Suprapubic skin (tissue), 4 donors: Measurements from ENCODE around the gene MYL12B. TPM values are rescaled to one million over a fixed set of nuclear protein-coding genes. Genes with fewer than 3 reads are reported as not detected.

Experiments
- DNase-seq, 2 donors: peaks; one replicate each; pipeline ENCODE4 v3.0.0-alpha.2; 2019; ENCODE audit warnings: low spot score in 2 of 2
- H3K27ac ChIP-seq: fragments of 200-600 bp; sonication (generic); one replicate; pipeline ENCODE4 v1.5.1; 2019
- H3K27me3 ChIP-seq: fragments of 200-600 bp; sonication (generic); one replicate; pipeline ENCODE4 v1.5.1; 2019
- H3K36me3 ChIP-seq: fragments of 200-600 bp; sonication (generic); one replicate; pipeline ENCODE4 v1.5.1; 2019
- H3K4me1 ChIP-seq: fragments of 200-600 bp; sonication (generic); one replicate; pipeline ENCODE4 v1.5.1; 2019
- H3K4me3 ChIP-seq: fragments of 200-600 bp; sonication (generic); one replicate; pipeline ENCODE4 v1.5.1; 2019; ENCODE audit warnings: mild to moderate bottlenecking
- H3K9me3 ChIP-seq: fragments of 200-600 bp; sonication (generic); one replicate; pipeline ENCODE4 v1.5.1; 2019
- CTCF ChIP-seq, 2 donors: fragments of 200-600 bp in 1 of 2; fragments of 450-650 bp in 1 of 2; sonication (generic) in 1 of 2; IDR thresholded peaks; one replicate each; pipeline ENCODE4 v1.5.1; 2016 to 2019; ENCODE audit warnings: antibody characterized with exemption in 2 of 2, mild to moderate bottlenecking in 1 of 2, moderate library complexity in 1 of 2
- EP300 ChIP-seq: sonication (generic); formaldehyde crosslinking; IDR thresholded peaks from one replicate; pipeline ENCODE4 v1.6.1; 2017; ENCODE audit warnings: antibody characterized with exemption
- POLR2A ChIP-seq, 2 donors: fragments of 450-650 bp; IDR thresholded peaks; one replicate each; pipeline ENCODE4 v1.6.1; 2017; ENCODE audit warnings: antibody characterized with exemption in 2 of 2, mild to moderate bottlenecking in 2 of 2, moderate library complexity in 2 of 2
- POLR2AphosphoS5 ChIP-seq, 3 donors: sonication (generic); formaldehyde crosslinking; IDR thresholded peaks; one replicate each; pipeline ENCODE4 v1.6.1; 2017; ENCODE audit warnings: antibody characterized with exemption in 3 of 3
- WGBS: methylation state at CpG from one replicate; pipeline ENCODE4 v1.1.5; 2018; 5-methylcytosine and 5-hydroxymethylcytosine counted together
- total RNA-seq, 4 donors: library from RNA; depleted of rRNA; stranded (reverse); fragments of >200 nt; gene quantifications; one replicate each; pipeline ENCODE4 v1.1.0, GENCODE V29; 2016

MYL12B gene
- total RNA-seq, 4 donors from 2014 or later, result 182 to 333 (median 295) TPM

- no peaks in the 10 kb centered on the region for H3K36me3 ChIP-seq
- H3K9me3 ChIP-seq, result no peaks in the 10 kb centered on the region
- DNase-seq, result peak; percentile 98
- H3K4me1 ChIP-seq, result peaks cover 54% of the 10 kb centered on the region
- H3K4me3 ChIP-seq, result peak within 1 kb of the TSS; percentile 71
- H3K27ac ChIP-seq, result peak within 1 kb of the TSS; percentile 97
- no peak for TF ChIP-seq EP300
- peak in 1 of 2 donors; percentile 86 for TF ChIP-seq POLR2A (IDR thresholded peaks at IDR 0.05)
- no peak for TF ChIP-seq CTCF (IDR thresholded peaks at IDR 0.05)
- peak; percentile 76 to 91 (median 85) for TF ChIP-seq POLR2AphosphoS5 (IDR thresholded peaks at IDR 0.05)
- H3K27me3 ChIP-seq, result no peaks in the 10 kb centered on the region
- under 1% methylated on average over 56 of the region's 65 CpGs for WGBS
Observed at GRCh38 chr18:3247240-3248061, 14.5 kb upstream of the MYL12B start, which contains the start of gene MYL12A. Gene MYL12A (plus strand): TSS chr18:3247801. CDS start chr18:3253248, 5,447 bp downstream.

DNA sequence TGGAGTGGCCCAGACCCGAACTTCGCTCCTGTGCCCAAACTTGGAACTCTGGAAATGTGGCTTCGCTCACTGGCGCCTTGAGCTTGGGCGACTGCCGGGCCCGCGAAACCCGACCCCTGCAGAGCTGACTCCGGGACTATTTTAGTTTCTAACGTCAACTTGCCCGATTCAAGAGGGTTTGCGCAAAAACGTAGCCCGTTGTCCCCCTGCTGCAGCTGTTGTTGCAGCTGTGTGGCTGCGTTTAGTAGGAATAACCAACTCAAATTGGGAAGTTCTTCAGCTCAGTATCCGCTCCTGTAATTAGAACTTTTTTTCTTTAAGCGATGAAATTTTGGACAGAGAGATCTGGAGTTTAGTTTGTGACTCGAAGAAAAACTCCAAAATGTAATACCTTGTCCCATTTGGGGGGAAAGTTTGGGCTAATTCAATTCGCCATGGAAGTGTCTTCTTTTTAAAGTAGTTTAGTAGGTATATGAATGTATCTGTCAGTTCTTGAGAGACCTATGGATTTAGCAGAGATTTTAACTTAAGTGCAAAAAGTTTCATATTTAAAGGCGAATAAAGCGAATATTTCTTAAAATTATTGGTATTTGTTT is 13.8 kb upstream of the MYL12B start:
- DNase-seq, result no peak
- whole genome bisulfite sequencing, result under 1% methylated on average over 22 of the region's 22 CpGs
- TF ChIP-seq POLR2A (IDR thresholded peaks at IDR 0.05), result no peak
- TF ChIP-seq CTCF (IDR thresholded peaks at IDR 0.05), result no peak
- TF ChIP-seq EP300, result no peak
- TF ChIP-seq POLR2AphosphoS5 (IDR thresholded peaks at IDR 0.05), result no peak
- H3K27ac ChIP-seq, result peak overlapping the region; percentile 97
- no peaks in the 10 kb centered on the region for H3K9me3 ChIP-seq
- peak overlapping the region; percentile 71 for H3K4me3 ChIP-seq
- H3K36me3 ChIP-seq, result no peaks in the 10 kb centered on the region
- peaks cover 57% of the 10 kb centered on the region for H3K4me1 ChIP-seq
- no peaks in the 10 kb centered on the region for H3K27me3 ChIP-seq

DNA sequence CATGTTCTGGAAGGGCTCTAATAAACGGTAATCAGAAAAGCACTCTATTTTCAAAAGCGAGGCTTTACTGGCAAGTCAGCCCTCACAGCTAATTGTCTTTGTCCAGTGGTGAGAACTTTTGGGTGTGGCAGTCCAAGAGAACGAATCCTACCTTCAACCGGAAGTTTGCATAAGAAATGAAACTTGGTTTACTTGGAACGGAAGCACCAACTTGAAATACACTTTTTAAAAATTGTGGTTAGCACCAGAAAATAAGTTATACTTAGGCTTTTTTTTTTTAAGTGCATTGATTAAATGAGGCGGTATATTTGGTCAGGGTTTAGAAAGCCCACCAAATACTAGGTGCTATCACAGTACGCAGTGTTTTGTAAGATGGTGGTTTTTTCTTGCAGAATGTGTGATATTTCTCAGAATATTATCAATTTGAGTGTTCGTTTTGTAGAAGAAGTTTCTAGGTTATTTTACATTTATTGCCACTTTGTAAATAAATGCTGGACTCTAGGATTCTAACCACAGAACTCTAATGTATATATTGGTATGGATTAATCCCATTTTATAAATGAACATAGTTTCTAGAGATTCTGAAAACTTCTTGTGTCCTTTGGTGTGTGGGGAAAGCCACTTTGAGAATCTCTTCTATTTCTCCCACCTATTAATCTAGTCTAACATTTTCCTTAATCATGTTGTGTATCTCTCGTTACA is 13.1 kb upstream of the MYL12B start:
- TF ChIP-seq CTCF (IDR thresholded peaks at IDR 0.05), result no peak
- no peak for TF ChIP-seq EP300
- TF ChIP-seq POLR2A (IDR thresholded peaks at IDR 0.05), result no peak
- no peak for TF ChIP-seq POLR2AphosphoS5 (IDR thresholded peaks at IDR 0.05)
- peak overlapping the region; percentile 97 for H3K27ac ChIP-seq
- no peak for DNase-seq
- H3K4me1 ChIP-seq, result peaks cover 57% of the 10 kb centered on the region
- WGBS, result 17% methylated on average over 9 of the region's 9 CpGs
- H3K4me3 ChIP-seq, result peak overlapping the region; percentile 71
- no peaks in the 10 kb centered on the region for H3K27me3 ChIP-seq
- H3K9me3 ChIP-seq, result no peaks in the 10 kb centered on the region
- H3K36me3 ChIP-seq, result peaks cover 6% of the 10 kb centered on the region

- no peak for TF ChIP-seq POLR2A (IDR thresholded peaks at IDR 0.05)
- TF ChIP-seq EP300, result no peak
- TF ChIP-seq CTCF (IDR thresholded peaks at IDR 0.05), result no peak
- no peak for TF ChIP-seq POLR2AphosphoS5 (IDR thresholded peaks at IDR 0.05)
- Histone ChIP-seq H3K4me1 (peaks cover 52% of the 10 kb centered on the region), H3K4me3 (peak overlapping the region; percentile 71)
Observed at GRCh38 chr18:3250237-3251107, 11.5 kb upstream of the MYL12B start.

More at GRCh38 chr18:3250237-3251107, 11.5 kb upstream of the MYL12B start:
- peaks cover 23% of the 10 kb centered on the region for H3K36me3 ChIP-seq
- no peaks in the 10 kb centered on the region for H3K9me3 ChIP-seq
- no peaks in the 10 kb centered on the region for H3K27me3 ChIP-seq
- 26% methylated on average over 6 of the region's 6 CpGs for WGBS
- peak overlapping the region; percentile 75 for H3K27ac ChIP-seq
- no peak for DNase-seq
